ENCODE data around the gene MLLT10. TPM values are rescaled to one million over a fixed set of nuclear protein-coding genes. Genes with fewer than 3 reads are reported as not detected.

The MLLT10 gene
- total RNA-seq, 1 experiment from 2014 or later = 58.4 TPM

- H3K4me3 ChIP-seq (ENCODE audit: low read depth, low read length, poor library complexity, severe bottlenecking) = no peak overlapping the region
- H3K9me3 ChIP-seq (ENCODE audit: low read depth, low read length, poor library complexity, severe bottlenecking) = no peaks in the 10 kb centered on the region
- no peak overlapping the region for H3K27ac ChIP-seq (ENCODE audit: low read depth, low read length, poor library complexity, severe bottlenecking)
- H3K36me3 ChIP-seq (ENCODE audit: insufficient read depth, low read length, poor library complexity, severe bottlenecking) = no peaks in the 10 kb centered on the region
- intact Hi-C loops (cut with micrococcal nuclease; ENCODE audit: unreplicated experiment) = no loop called here
- ChIA-PET CTCF (no interaction called here), POLR2A (ENCODE audit: low non-redundant PET) (no interaction called here)
- BruUV-seq (replicated peaks) = no TSS peak
- H3K27me3 ChIP-seq (replicated peaks; ENCODE audit: insufficient read depth, low read depth, low read length, poor library complexity) = no peaks in the 10 kb centered on the region
- H3K4me1 ChIP-seq (ENCODE audit: insufficient read depth, low read length, poor library complexity, severe bottlenecking) = peaks cover 8% of the 10 kb centered on the region
- no peak for DNase-seq (ENCODE audit: low spot score)
- no peak for TF ChIP-seq CTCF (conservative IDR thresholded peaks at IDR 0.05; ENCODE audit: low read depth, low read length)
- no peak for TF ChIP-seq EZH2 (IDR thresholded peaks at IDR 0.05; ENCODE audit: borderline replicate concordance, low read depth, low read length, poor library complexity, severe bottlenecking)
Measured at GRCh38 chr10:21508706-21509331, 25.2 kb upstream of the MLLT10 start.

GRCh38 chr10:21509341-21510240, 24.4 kb upstream of the MLLT10 start:
- no peak for DNase-seq (ENCODE audit: low spot score)
- intact Hi-C loops (cut with micrococcal nuclease; ENCODE audit: unreplicated experiment) = no loop called here
- CTCF ChIA-PET = no interaction called here
- POLR2A ChIA-PET (ENCODE audit: low non-redundant PET) = no interaction called here
- H3K4me3 ChIP-seq (ENCODE audit: low read depth, low read length, poor library complexity, severe bottlenecking) = no peak overlapping the region
- H3K9me3 ChIP-seq (ENCODE audit: low read depth, low read length, poor library complexity, severe bottlenecking) = no peaks in the 10 kb centered on the region
- no peak overlapping the region for H3K27ac ChIP-seq (ENCODE audit: low read depth, low read length, poor library complexity, severe bottlenecking)
- no TSS peak for BruUV-seq (replicated peaks)
- no peak for TF ChIP-seq EZH2 (IDR thresholded peaks at IDR 0.05; ENCODE audit: borderline replicate concordance, low read depth, low read length, poor library complexity, severe bottlenecking)
- TF ChIP-seq CTCF (conservative IDR thresholded peaks at IDR 0.05; ENCODE audit: low read depth, low read length) = no peak
- H3K27me3 ChIP-seq (replicated peaks; ENCODE audit: insufficient read depth, low read depth, low read length, poor library complexity) = no peaks in the 10 kb centered on the region
- H3K4me1 ChIP-seq (ENCODE audit: insufficient read depth, low read length, poor library complexity, severe bottlenecking) = peaks cover 10% of the 10 kb centered on the region
- H3K36me3 ChIP-seq (ENCODE audit: insufficient read depth, low read length, poor library complexity, severe bottlenecking) = no peaks in the 10 kb centered on the region

GRCh38 chr10:21510241-21511094, 23.6 kb upstream of the MLLT10 start:
- intact Hi-C loops (cut with micrococcal nuclease; ENCODE audit: unreplicated experiment) = no loop called here
- TF ChIP-seq CTCF (conservative IDR thresholded peaks at IDR 0.05; ENCODE audit: low read depth, low read length) (no peak), EZH2 (IDR thresholded peaks at IDR 0.05; ENCODE audit: borderline replicate concordance, low read depth, low read length, poor library complexity, severe bottlenecking) (no peak)
- no TSS peak for BruUV-seq (replicated peaks)
- CTCF ChIA-PET = no interaction called here
- H3K9me3 ChIP-seq (ENCODE audit: low read depth, low read length, poor library complexity, severe bottlenecking) = no peaks in the 10 kb centered on the region
- peaks cover 16% of the 10 kb centered on the region for H3K4me1 ChIP-seq (ENCODE audit: insufficient read depth, low read length, poor library complexity, severe bottlenecking)
- no peak overlapping the region for H3K27ac ChIP-seq (ENCODE audit: low read depth, low read length, poor library complexity, severe bottlenecking)
- H3K4me3 ChIP-seq (ENCODE audit: low read depth, low read length, poor library complexity, severe bottlenecking) = no peak overlapping the region
- POLR2A ChIA-PET (ENCODE audit: low non-redundant PET) = no interaction called here
- H3K27me3 ChIP-seq (replicated peaks; ENCODE audit: insufficient read depth, low read depth, low read length, poor library complexity) = no peaks in the 10 kb centered on the region
- DNase-seq (ENCODE audit: low spot score) = no peak
- H3K36me3 ChIP-seq (ENCODE audit: insufficient read depth, low read length, poor library complexity, severe bottlenecking) = no peaks in the 10 kb centered on the region
